HepG2 (cell line): ENCODE results near the gene TTLL13. TPM values are rescaled to one million over a fixed set of nuclear protein-coding genes. Genes with fewer than 3 reads are reported as not detected.

Experiments
- ATAC-seq: fragments of 200-7000 bp; cut with Tn5 transposase; 3 replicates; pipeline ENCODE4 v1.9.1; 2020; ENCODE audit warnings: mild to moderate bottlenecking, moderate library complexity
- BruUV-seq: library from RNA; stranded (reverse); fragments of 400-500 nt; replicated peaks from 2 replicates; lab custom pipeline; 2021; lab: Mats Ljungman, UMichigan
- CTCF ChIA-PET: fragments of 300-600 bp; formaldehyde crosslinking; extraction: SDS; loops from one replicate; lab custom pipeline; 2021; ENCODE audit warnings: low total read pairs, inconsistent platforms, low intra/inter-chr PET ratio; lab: Yijun Ruan, JAX
- POLR2A ChIA-PET: fragments of 350-600 bp; sonication (Branson Sonifier 250); formaldehyde crosslinking; loops from one replicate; lab custom pipeline; 2020; ENCODE audit warnings: antibody characterized with exemption, inconsistent platforms; lab: Yijun Ruan, JAX
- DNase-seq: peaks from one replicate; pipeline ENCODE4 v3.0.0-alpha.2; 2015; ENCODE audit warnings: low spot score
- FAIRE-seq: peaks from 3 replicates; lab custom pipeline; 2011; peaks lifted over from hg19 to GRCh38; lab: Jason Lieb, UNC
- H2AFZ ChIP-seq: one replicate; pipeline ENCODE4 v1.6.1; 2011; ENCODE audit warnings: low read length, inconsistent platforms
- H3K27ac ChIP-seq: fragments of 300-600 bp; 3 replicates; pipeline ENCODE4 v1.8.0; 2011; ENCODE audit warnings: mixed run types, mild to moderate bottlenecking, mixed read lengths, low read length, inconsistent platforms; ENCODE audit not compliant: insufficient read depth; ENCODE audit errors: extremely low read length
- H3K27me3 ChIP-seq, 2 experiments: fragments of 200-600 bp in 1 of 2; 2 replicates in 1 of 2; 3 replicates in 1 of 2; pipeline versions ENCODE4 v1.6.0 to v1.8.0; 2011; ENCODE audit warnings: low read length in 2 of 2, mild to moderate bottlenecking in 2 of 2, moderate library complexity in 2 of 2, inconsistent platforms in 1 of 2; ENCODE audit not compliant: insufficient read depth in 2 of 2, control insufficient read depth in 1 of 2
- H3K36me3 ChIP-seq, 2 experiments: fragments of 200-600 bp in 1 of 2; replicated peaks in 1 of 2; 2 replicates in 1 of 2; 3 replicates in 1 of 2; pipeline versions ENCODE4 v1.5.1 to v1.8.0; 2011; ENCODE audit warnings: low read length in 2 of 2, inconsistent platforms in 1 of 2; ENCODE audit not compliant: insufficient read depth in 2 of 2, control insufficient read depth in 1 of 2
- H3K4me1 ChIP-seq: 2 replicates; pipeline ENCODE4 v1.5.1; 2012; ENCODE audit warnings: low read length, inconsistent platforms; ENCODE audit not compliant: insufficient read depth
- H3K4me2 ChIP-seq: 2 replicates; pipeline ENCODE4 v1.6.0; 2011; ENCODE audit warnings: low read depth, low read length, inconsistent platforms
- H3K4me3 ChIP-seq, 3 experiments: fragments of 200-600 bp in 1 of 3; sonication (generic), shearing (Covaris generic) in 1 of 3; replicated peaks in 1 of 3; 2 replicates each; pipeline ENCODE4 v1.5.1; 2011 to 2016; ENCODE audit warnings: low read length in 3 of 3, inconsistent platforms in 2 of 3, low read depth in 2 of 3, mild to moderate bottlenecking in 2 of 3, control low read depth in 1 of 3, mixed read lengths in 1 of 3; ENCODE audit not compliant: insufficient read depth in 1 of 3
- H3K79me2 ChIP-seq: one replicate; pipeline ENCODE4 v1.6.1; 2011; ENCODE audit warnings: low read length, inconsistent platforms; ENCODE audit not compliant: insufficient read depth
- H3K9ac ChIP-seq: 2 replicates; pipeline ENCODE4 v1.6.0; 2011; ENCODE audit warnings: mild to moderate bottlenecking, low read depth, low read length, inconsistent platforms; ENCODE audit not compliant: insufficient read depth
- H3K9me3 ChIP-seq: 2 replicates; pipeline ENCODE4 v1.5.1; 2012; ENCODE audit warnings: mild to moderate bottlenecking, low read length
- H4K20me1 ChIP-seq: 2 replicates; pipeline ENCODE4 v1.6.0; 2011; ENCODE audit warnings: inconsistent platforms, mild to moderate bottlenecking, low read length, moderate library complexity; ENCODE audit not compliant: insufficient read depth
- EHMT2 ChIP-seq: fragments of 200-600 bp; sonication (generic); IDR thresholded peaks from 2 replicates; pipeline ENCODE4 v1.7.0; 2017; ENCODE audit warnings: antibody characterized with exemption, low read depth, low read length, borderline replicate concordance
- EP300 ChIP-seq, 3 experiments: sonication (generic) in 1 of 3; formaldehyde crosslinking in 1 of 3; IDR thresholded peaks; 2 replicates each; pipeline versions ENCODE4 v1.5.1 to v1.6.1; 2011 to 2020; ENCODE audit warnings: low read depth in 2 of 3, low read length in 2 of 3, borderline replicate concordance in 1 of 3, improper control_type of control experiment in 1 of 3, mild to moderate bottlenecking in 1 of 3, missing genetic modification reagents in 1 of 3, moderate library complexity in 1 of 3
- FOXA1 ChIP-seq, 2 experiments: fragments of 450-650 bp in 1 of 2; sonication (generic) in 1 of 2; formaldehyde crosslinking in 1 of 2; IDR thresholded peaks; 2 replicates each; pipeline versions ENCODE4 v1.4.0 to v1.6.1; 2016 to 2020; ENCODE audit warnings: missing genetic modification reagents in 1 of 2
- JUND ChIP-seq: sonication (generic); formaldehyde crosslinking; IDR thresholded peaks from 2 replicates; pipeline ENCODE4 v1.8.0; 2022; ENCODE audit warnings: mild to moderate bottlenecking, missing genetic modification reagents
- MED8 ChIP-seq: sonication (generic); formaldehyde crosslinking; IDR thresholded peaks from 2 replicates; pipeline ENCODE4 v1.8.1; 2023; ENCODE audit warnings: mild to moderate bottlenecking, missing genetic modification reagents; ENCODE audit not compliant: insufficient replicate concordance
- TGIF2 ChIP-seq: IDR thresholded peaks from 2 replicates; pipeline ENCODE4 v1.6.1; 2016; ENCODE audit warnings: control low read depth, missing compliant biosample characterization
- U2AF1 ChIP-seq: fragments of 200-400 bp; formaldehyde crosslinking; optimal IDR thresholded peaks from 2 replicates; pipeline ENCODE3; 2017; ENCODE audit warnings: mild to moderate bottlenecking, low read depth, low read length
- YEATS2 ChIP-seq: sonication (generic); formaldehyde crosslinking; IDR thresholded peaks from 2 replicates; pipeline ENCODE4 v1.4.0; 2020; ENCODE audit warnings: missing genetic modification reagents, borderline replicate concordance
- ZNF558 ChIP-seq: sonication (generic); formaldehyde crosslinking; IDR thresholded peaks from 2 replicates; pipeline ENCODE4 v1.9.0; 2022; ENCODE audit warnings: mild to moderate bottlenecking, missing genetic modification reagents, borderline replicate concordance
- ZNF562 ChIP-seq: sonication (generic); formaldehyde crosslinking; IDR thresholded peaks from 2 replicates; pipeline ENCODE4 v1.8.0; 2022; ENCODE audit warnings: missing genetic modification reagents, borderline replicate concordance
- ZNF766 ChIP-seq: sonication (generic); formaldehyde crosslinking; IDR thresholded peaks from 2 replicates; pipeline ENCODE4 v1.5.0; 2020; ENCODE audit warnings: missing genetic modification reagents, borderline replicate concordance
- WGBS: methylation state at CpG from one replicate; pipeline ENCODE4 v1.1.6; 2017; ENCODE audit warnings: low lambda C conversion rate; 5-methylcytosine and 5-hydroxymethylcytosine counted together
- in situ Hi-C: cut with HindIII; loops from 2 replicates; pipeline ENCODE4 v1.10.0; 2017; ENCODE audit warnings: low pct_unique_long_range_greater_than_20kb; ENCODE audit not compliant: extremely low pct_ligation_motif_present
- intact Hi-C: fragments of 100-400 bp; cut with micrococcal nuclease; formaldehyde crosslinking; loops from one replicate; pipeline ENCODE4 v1.10.0; 2022; ENCODE audit not compliant: unreplicated experiment
- polyA plus RNA-seq, 8 experiments: library from polyadenylated mRNA; depleted of rRNA in 3 of 8; stranded (reverse) in 7 of 8; unstranded in 1 of 8; fragments of >200 nt; fragmentation: Illumina TruSeq in 4 of 8; extraction: Trizol in 4 of 8; gene quantifications; 2 replicates each; pipeline versions ENCODE4 v1.2.1 to v1.2.3, GENCODE V29; 2011 to 2016; ENCODE audit warnings: low read depth in 4 of 8, missing spikeins in 1 of 8, mixed read lengths in 1 of 8; ENCODE audit not compliant: insufficient read depth in 1 of 8
- total RNA-seq, 5 experiments: library from RNA; depleted of rRNA; stranded (reverse); fragments of >200 nt; fragmentation: Illumina TruSeq; extraction: Trizol; gene quantifications; 2 replicates each; pipeline ENCODE4 v1.2.3, GENCODE V29; 2016; ENCODE audit warnings: low read depth in 1 of 5
- TF ChIP-seq, protein P1 (sequence below): sonication (generic); formaldehyde crosslinking; IDR thresholded peaks from 2 replicates; pipeline ENCODE4 v1.5.1; 2020; ENCODE audit warnings: mild to moderate bottlenecking, missing genetic modification reagents
- TF ChIP-seq, protein P2 (sequence below): sonication (generic); formaldehyde crosslinking; IDR thresholded peaks from 2 replicates; pipeline ENCODE4 v1.5.0; 2020; ENCODE audit warnings: mild to moderate bottlenecking, missing genetic modification reagents
- TF ChIP-seq, protein P3 (sequence below): sonication (generic); formaldehyde crosslinking; IDR thresholded peaks from 2 replicates; pipeline ENCODE4 v1.5.1; 2020; ENCODE audit warnings: missing genetic modification reagents, mild to moderate bottlenecking, borderline replicate concordance

TTLL13 gene
- total and polyA plus RNA-seq, 2 of the 13 experiments (the other 11 are each of a cell fraction or from before 2014, with no cell fraction given): 0.07 to 0.29 TPM

DNA sequence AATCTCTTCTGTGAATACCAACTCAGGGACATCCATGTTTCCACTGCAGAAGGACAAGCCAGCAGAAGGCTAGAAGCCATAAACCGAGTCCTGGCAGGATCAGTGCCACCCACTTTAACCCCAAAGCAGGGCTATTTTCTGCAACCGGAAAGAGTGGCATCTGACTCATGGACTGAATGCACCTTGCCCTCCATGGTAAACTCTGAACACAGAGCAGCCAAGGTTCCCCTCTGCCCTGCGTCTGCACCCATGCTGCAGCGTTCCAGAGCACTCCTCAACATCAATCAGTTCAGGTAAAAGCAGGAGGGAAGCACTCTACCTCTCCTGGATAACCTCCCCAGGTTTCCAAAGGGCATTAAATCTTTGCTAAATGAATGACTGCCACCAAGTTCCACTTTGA lies 15.3 kb downstream of the TTLL13 start (continued):
- TF ChIP-seq, protein P1, sequence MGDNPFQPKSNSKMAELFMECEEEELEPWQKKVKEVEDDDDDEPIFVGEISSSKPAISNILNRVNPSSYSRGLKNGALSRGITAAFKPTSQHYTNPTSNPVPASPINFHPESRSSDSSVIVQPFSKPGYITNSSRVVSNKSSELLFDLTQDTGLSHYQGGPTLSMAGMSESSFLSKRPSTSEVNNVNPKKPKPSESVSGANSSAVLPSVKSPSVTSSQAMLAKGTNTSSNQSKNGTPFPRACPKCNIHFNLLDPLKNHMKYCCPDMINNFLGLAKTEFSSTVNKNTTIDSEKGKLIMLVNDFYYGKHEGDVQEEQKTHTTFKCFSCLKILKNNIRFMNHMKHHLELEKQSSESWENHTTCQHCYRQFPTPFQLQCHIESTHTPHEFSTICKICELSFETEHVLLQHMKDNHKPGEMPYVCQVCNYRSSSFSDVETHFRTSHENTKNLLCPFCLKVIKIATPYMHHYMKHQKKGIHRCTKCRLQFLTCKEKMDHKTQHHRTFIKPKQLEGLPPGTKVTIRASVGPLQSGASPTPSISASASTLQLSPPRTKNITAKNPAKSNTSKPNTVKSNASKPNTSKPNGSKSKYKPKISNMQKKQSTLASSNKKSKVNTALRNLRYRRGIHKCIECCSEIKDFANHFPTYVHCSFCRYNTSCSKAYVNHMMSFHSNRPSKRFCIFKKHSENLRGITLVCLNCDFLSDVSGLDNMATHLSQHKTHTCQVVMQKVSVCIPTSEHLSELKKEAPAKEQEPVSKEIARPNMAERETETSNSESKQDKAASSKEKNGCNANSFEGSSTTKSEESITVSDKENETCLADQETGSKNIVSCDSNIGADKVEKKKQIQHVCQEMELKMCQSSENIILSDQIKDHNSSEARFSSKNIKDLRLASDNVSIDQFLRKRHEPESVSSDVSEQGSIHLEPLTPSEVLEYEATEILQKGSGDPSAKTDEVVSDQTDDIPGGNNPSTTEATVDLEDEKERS (CRISPR knock-in tag): no peak
- TF ChIP-seq ZNF766 (CRISPR knock-in tag) (0 out of 2 replicates have a peak, but pooled peaks have one; percentile 3), FOXA1 (IDR thresholded peaks at IDR 0.05) (no peak), FOXA1 (CRISPR knock-in tag; IDR thresholded peaks at IDR 0.05) (no peak), JUND (CRISPR knock-in tag) (0 out of 2 replicates have a peak, but pooled peaks have one; percentile 38)
- TF ChIP-seq, all 625 proteins: peak for 35

DNA sequence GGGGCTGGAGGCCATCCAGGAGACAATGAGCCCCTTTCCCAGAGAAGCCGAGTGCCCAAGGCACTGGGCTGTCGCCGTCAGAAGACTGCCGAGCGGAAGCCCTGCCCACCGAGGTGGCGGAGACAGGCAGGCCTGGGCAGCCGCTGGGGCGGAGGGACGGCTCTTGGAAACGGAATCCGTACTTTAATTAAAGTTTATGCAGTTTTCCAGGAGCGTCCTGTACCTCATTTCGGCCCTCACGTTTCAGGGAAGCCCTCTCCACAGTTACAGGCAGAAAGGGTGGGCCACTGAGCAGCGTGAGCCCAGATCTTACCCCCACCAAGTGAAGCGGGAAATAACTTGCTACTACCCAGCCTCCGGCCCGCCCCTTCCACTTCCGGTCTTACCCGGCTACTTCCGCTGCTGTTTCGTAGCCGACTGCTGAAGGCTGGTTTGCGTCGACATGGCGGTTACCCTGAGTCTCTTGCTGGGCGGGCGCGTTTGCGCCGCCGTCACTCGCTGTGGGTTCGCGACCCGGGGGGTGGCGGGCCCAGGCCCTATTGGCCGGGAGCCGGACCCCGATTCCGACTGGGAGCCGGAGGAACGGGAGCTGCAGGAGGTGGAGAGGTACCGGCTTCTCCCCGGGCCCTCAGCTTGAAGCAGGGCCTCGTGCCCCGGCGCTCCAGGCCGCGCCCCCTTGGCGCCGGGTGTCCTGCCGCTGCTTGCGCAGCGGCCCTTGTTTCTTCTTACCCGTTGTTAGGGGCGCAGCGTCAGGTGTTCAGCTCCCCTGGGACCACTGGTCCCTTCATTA lies 16.1 kb downstream of the TTLL13 start, which contains the start of gene NGRN:
Gene NGRN (plus strand): TSS at position 402 of the 790 bp plus-strand sequence. CDS start 41 bp downstream, at position 443.
- no peaks in the 10 kb centered on the region; a peak in 1 of 5 replicates for H3K27me3 ChIP-seq
- no peak within 1 kb of the TSS for H2AFZ ChIP-seq
- FAIRE-seq (peak; percentile 76), ATAC-seq (peak; percentile 93), DNase-seq (peak; percentile 83)
- ChIA-PET CTCF (no interaction called here), POLR2A (interaction anchor here (0.8 to 1.2 kb wide), 8 partner anchors 9 to 163 kb away, joined by 3 to 11 read pairs (median 4); partner anchors contain the start of genes CIB1, GDPGP1, IDH2 and TTLL13)
- no peaks in the 10 kb centered on the region for H3K9me3 ChIP-seq
- WGBS: under 1% methylated on average over 27 of the region's 59 CpGs
- H3K4me3 ChIP-seq: peak within 1 kb of the TSS; percentile 71 to 78 (median 72)
- H3K4me2 ChIP-seq: peak within 1 kb of the TSS; percentile 87
- in situ Hi-C loops: no loop called here
- peaks cover 6% of the 10 kb centered on the region for H4K20me1 ChIP-seq
- peaks cover 42% of the 10 kb centered on the region for H3K79me2 ChIP-seq
- H3K9ac ChIP-seq: peak within 1 kb of the TSS; percentile 88
- intact Hi-C loops: loop anchor here (2.0 to 5.0 kb wide), 2 partner anchors 17 to 33 kb away; partner anchors contain the start of genes CIB1, GDPGP1 and TTLL13
- TSS peak; percentile 99 for BruUV-seq
- peaks cover 62% of the 10 kb centered on the region for H3K4me1 ChIP-seq
- peak within 1 kb of the TSS; percentile 83 for H3K27ac ChIP-seq
- H3K36me3 ChIP-seq: peaks cover 3 to 14% of the 10 kb centered on the region in 2 experiments; a peak in 4 of 5 replicates
- TF ChIP-seq EP300 (IDR thresholded peaks at IDR 0.05; ENCODE audit: low read depth in 2 of 2, low read length in 2 of 2) (no peak), EP300 (CRISPR knock-in tag; IDR thresholded peaks at IDR 0.05; ENCODE audit: borderline replicate concordance) (peak; percentile 39; the same call in 1 of the 2 replicates), ZNF562 (CRISPR knock-in tag) (no peak), ZNF558 (peak; percentile 97), YEATS2 (CRISPR knock-in tag) (peak; percentile 84; the same call in 1 of the 2 replicates), MED8 (peak; percentile 90), EHMT2 (no peak), TGIF2 (CRISPR knock-in tag) (peak; percentile 75), U2AF1 (peak; percentile 13)
- TF ChIP-seq, protein P2, sequence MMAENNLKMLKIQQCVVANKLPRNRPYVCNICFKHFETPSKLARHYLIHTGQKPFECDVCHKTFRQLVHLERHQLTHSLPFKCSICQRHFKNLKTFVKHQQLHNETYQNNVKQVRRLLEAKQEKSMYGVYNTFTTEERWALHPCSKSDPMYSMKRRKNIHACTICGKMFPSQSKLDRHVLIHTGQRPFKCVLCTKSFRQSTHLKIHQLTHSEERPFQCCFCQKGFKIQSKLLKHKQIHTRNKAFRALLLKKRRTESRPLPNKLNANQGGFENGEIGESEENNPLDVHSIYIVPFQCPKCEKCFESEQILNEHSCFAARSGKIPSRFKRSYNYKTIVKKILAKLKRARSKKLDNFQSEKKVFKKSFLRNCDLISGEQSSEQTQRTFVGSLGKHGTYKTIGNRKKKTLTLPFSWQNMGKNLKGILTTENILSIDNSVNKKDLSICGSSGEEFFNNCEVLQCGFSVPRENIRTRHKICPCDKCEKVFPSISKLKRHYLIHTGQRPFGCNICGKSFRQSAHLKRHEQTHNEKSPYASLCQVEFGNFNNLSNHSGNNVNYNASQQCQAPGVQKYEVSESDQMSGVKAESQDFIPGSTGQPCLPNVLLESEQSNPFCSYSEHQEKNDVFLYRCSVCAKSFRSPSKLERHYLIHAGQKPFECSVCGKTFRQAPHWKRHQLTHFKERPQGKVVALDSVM (CRISPR knock-in tag): peak; percentile 34
- TF ChIP-seq, protein P3, sequence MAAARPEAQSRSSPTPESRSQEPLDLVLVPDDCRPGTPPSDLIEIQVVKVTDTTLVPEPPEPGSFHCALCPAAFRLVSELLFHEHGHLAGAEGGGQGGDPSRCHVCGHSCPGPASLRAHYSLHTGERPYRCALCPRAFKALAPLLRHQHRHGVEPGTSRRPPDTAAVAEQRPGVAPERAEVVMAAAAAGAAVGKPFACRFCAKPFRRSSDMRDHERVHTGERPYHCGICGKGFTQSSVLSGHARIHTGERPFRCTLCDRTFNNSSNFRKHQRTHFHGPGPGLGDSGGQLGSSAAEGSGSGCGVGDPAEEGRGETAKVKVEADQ (CRISPR knock-in tag): peak; percentile 90
